Activated naive CD8-positive, alpha-beta T cell treated with anti-CD3 and anti-CD28 coated beads, Interleukin-2, amount 50 U/mL, for 24 hours (primary cell): Measurements from ENCODE around the gene CEP63.

Source experiments
- ATAC-seq: fragments of 150-1000 bp; cut with Tn5 transposase; one replicate; pipeline ENCODE4 v1.10.0; 2021
- DNase-seq: peaks from one replicate; pipeline ENCODE4 v3.0.0; 2021
- H3K27ac Mint-ChIP-seq: one replicate; pipeline ENCODE4 v1.8.0; 2021; ENCODE audit warnings: mild to moderate bottlenecking, mixed read lengths
- H3K27me3 Mint-ChIP-seq: one replicate; pipeline ENCODE4 v1.8.0; 2021; ENCODE audit warnings: mixed read lengths
- H3K36me3 Mint-ChIP-seq: one replicate; pipeline ENCODE4 v1.8.0; 2021; ENCODE audit warnings: low read depth, mixed read lengths
- H3K4me1 Mint-ChIP-seq: one replicate; pipeline ENCODE4 v1.8.0; 2021; ENCODE audit warnings: mixed read lengths
- H3K4me3 Mint-ChIP-seq: one replicate; pipeline ENCODE4 v1.8.0; 2021; ENCODE audit warnings: mild to moderate bottlenecking, moderate library complexity, mixed read lengths
- H3K9me3 Mint-ChIP-seq: one replicate; pipeline ENCODE4 v1.8.0; 2021; ENCODE audit warnings: mixed read lengths

CEP63 gene

DNA sequence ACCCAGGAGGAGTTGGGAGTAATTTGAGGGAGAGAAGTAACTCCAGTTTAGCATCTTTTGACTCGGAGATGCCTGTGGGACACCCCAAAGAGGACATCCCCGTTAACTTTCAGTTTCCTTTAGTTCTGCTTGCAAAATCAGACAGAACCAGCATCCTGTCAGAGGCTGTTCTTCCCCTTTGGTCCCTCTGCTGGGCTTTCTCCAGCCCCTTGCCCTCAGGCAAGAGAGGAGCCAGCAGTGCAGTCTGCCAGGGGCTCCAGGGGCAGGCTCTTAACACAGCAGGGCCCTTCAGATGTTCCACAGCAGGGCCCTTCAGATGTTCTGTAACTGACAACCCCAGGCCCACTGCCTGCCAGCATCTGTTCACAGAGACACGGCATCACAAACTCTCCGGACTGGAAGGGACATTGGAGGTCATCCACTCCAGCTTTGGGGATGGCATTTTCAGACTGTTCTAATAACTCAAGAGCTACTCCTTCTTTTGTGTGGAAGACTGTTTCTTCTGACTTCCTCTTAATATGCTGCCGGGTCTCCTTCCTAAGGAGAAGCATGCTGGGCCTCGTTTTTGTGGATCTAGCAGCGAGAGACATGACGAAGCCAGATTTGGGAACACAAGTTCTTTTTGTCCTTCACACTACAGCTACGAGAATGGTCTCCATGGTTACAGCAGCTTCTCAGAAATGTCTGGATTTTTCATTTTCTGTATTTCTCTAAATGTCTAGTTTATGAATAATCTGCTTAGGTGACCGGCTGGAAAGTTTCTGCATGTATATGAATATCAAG, 113.1 kb downstream of the CEP63 start:
- Mint-ChIP-seq H3K9me3 (no peaks in the 10 kb centered on the region), H3K27ac (no peak overlapping the region), H3K4me3 (no peak overlapping the region), H3K36me3 (no peaks in the 10 kb centered on the region), H3K4me1 (no peaks in the 10 kb centered on the region), H3K27me3 (peaks cover 8% of the 10 kb centered on the region)
- DNase-seq (no peak), ATAC-seq (no peak)

DNA sequence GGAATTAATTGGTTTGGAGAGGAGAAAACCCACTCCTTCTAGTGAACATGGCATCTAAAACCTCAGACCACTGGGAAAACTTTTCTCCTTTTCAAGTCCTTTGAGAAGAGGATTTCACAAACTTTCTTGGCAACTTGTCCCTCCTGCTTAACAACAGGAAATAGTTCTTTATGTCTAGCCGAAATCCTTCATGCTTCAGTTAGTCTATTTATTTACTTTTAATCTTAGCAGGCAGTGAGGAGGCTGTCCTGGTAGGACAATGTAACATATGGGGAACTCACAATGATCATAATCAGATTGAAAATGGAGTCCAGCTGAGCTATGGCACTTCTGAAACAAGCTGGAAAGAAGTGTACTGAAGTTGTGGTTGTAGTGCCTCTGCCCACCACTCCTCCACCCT, 114.3 kb downstream of the CEP63 start:
- H3K9me3 Mint-ChIP-seq, result no peaks in the 10 kb centered on the region
- H3K4me3 Mint-ChIP-seq, result no peak overlapping the region
- ATAC-seq (no peak), DNase-seq (no peak)
- H3K27ac Mint-ChIP-seq, result no peak overlapping the region
- H3K27me3 Mint-ChIP-seq, result peaks cover 8% of the 10 kb centered on the region
- no peaks in the 10 kb centered on the region for H3K36me3 Mint-ChIP-seq
- no peaks in the 10 kb centered on the region for H3K4me1 Mint-ChIP-seq

DNA sequence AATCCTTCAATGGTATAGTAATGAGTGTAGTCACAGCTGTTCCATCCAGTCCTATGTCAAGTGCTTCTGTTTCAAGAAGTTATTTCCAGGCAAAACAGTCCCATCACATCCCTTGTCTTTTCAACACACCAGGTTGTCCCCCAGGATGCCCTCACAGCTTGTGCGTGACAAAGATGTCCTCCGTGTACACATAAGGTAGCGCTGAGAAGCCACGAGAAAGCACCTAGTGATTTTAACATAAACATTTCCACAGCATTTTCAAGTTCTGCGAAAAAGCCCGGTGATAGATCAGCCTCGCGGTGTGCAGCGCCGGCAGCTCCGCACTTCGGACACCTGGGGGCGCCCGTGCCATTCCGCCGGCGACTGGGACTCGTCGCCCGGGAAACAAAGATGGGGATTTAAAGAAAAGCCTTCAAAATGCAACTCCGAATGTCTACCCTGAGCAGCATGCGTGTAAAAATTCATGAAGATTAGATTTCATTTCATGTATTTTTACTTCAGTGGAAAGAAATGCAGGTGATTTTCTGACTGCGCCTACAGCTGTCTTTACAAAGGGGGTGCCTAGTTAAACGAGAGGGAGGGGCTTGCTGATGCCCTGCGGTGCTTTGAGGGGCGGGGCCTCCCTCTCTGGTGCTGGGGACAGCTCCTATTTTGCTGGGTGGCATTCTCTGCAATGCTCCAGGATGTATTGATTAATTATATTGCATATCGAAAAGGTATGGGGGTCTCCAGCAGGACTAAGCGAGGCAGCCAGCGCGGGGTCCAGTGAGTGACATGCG, 115.0 kb downstream of the CEP63 start:
- no peak overlapping the region for H3K4me3 Mint-ChIP-seq
- no peaks in the 10 kb centered on the region for H3K4me1 Mint-ChIP-seq
- DNase-seq (peak; percentile 75), ATAC-seq (peak; percentile 67)
- H3K36me3 Mint-ChIP-seq, result no peaks in the 10 kb centered on the region
- peaks cover 11% of the 10 kb centered on the region for H3K27me3 Mint-ChIP-seq
- no peak overlapping the region for H3K27ac Mint-ChIP-seq
- no peaks in the 10 kb centered on the region for H3K9me3 Mint-ChIP-seq

DNA sequence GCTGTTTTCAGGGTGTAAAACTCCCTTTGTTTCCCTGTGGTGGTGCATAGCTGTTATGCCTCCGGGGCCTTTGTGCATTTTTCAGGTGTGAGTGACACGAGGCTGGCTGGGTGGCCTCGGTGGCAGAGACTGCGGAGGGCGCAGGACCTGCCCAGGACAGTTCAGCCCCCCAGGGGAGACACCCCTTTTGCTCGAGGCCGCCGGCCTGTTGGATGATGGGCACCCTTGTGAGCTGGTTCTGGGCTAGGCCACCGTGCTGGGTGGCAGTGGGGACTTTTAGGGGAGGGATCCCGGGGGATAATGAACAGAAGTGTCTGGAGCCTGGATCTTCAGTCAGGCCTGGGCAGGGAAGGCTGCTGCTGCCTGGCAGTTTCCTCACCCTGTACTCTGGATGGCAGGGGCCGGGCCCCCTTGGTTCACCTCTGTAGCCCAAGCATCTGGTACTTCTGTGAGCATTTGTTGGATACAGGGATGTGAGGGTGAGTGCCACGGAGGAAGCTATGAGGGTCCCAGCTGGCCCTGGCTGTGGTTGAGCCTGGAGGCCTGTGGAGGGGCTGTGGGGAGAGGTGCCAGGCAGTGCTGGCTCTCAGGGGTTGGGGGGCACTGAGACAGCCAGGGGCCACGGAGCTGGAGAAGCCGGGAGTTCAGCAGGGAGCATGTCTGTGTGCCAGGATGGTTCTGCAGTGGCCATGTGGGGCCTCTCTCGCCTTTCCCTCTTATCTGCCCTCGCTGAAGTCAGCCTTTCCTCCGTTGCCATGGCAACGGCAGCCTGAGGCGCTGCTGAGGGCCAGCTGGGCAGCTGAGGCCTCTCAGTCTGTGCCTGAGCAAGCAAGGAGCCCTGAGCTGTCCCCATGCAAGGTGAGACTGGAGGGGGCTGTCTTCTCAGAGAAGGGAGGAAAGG, 115.9 kb downstream of the CEP63 start:
- H3K9me3 Mint-ChIP-seq, result no peaks in the 10 kb centered on the region
- no peak for DNase-seq
- H3K36me3 Mint-ChIP-seq, result no peaks in the 10 kb centered on the region
- no peak overlapping the region for H3K27ac Mint-ChIP-seq
- ATAC-seq, result no peak
- no peaks in the 10 kb centered on the region for H3K4me1 Mint-ChIP-seq
- peaks cover 11% of the 10 kb centered on the region for H3K27me3 Mint-ChIP-seq
- no peak overlapping the region for H3K4me3 Mint-ChIP-seq

DNA sequence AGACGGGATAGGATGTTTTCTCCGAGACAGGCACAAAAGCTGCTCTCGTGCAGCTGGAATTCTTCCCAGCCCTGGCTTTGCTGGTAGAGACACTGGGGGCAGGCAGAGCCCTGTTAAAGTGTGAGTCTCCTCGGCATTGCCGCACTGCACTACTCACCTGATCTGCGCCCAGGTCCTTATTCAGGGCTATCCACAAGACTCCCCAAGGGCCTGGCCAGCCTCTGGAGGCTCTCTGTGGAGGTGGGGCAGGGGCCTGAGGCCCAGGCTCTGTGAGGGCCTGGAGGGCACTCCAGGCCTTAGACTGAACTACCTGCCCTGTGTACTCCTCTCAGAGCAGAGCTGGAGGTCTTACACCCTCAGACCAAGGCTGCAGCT, 116.6 kb downstream of the CEP63 start:
- H3K9me3 Mint-ChIP-seq, result no peaks in the 10 kb centered on the region
- H3K27ac Mint-ChIP-seq, result no peak overlapping the region
- no peaks in the 10 kb centered on the region for H3K4me1 Mint-ChIP-seq
- ATAC-seq (no peak), DNase-seq (no peak)
- H3K27me3 Mint-ChIP-seq, result peaks cover 11% of the 10 kb centered on the region
- H3K36me3 Mint-ChIP-seq, result no peaks in the 10 kb centered on the region
- no peak overlapping the region for H3K4me3 Mint-ChIP-seq

DNA sequence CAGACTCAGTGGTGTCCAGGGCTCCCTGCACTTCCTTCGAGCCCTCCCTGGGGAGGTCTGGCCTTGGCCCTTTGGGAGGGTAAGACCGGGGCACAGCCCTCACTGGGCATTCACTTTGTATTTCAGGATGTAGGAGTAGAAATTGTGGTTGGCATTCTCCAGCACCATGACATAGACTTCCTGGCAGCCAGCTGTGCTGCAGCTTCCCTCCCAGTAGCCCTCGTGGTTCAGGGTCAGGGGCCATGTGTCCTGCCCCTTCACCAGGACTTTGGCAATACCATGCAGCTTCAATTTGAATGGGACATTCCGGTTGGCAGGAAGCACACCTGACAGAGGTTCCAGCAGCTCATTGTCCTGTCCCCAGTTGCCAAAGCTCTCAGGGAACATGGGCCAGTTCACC, 117.6 kb downstream of the CEP63 start:
- Mint-ChIP-seq H3K27ac (no peak overlapping the region), H3K4me1 (no peaks in the 10 kb centered on the region), H3K4me3 (no peak overlapping the region), H3K27me3 (peaks cover 11% of the 10 kb centered on the region), H3K9me3 (no peaks in the 10 kb centered on the region), H3K36me3 (no peaks in the 10 kb centered on the region)
- DNase-seq, result no peak
- no peak for ATAC-seq

DNA sequence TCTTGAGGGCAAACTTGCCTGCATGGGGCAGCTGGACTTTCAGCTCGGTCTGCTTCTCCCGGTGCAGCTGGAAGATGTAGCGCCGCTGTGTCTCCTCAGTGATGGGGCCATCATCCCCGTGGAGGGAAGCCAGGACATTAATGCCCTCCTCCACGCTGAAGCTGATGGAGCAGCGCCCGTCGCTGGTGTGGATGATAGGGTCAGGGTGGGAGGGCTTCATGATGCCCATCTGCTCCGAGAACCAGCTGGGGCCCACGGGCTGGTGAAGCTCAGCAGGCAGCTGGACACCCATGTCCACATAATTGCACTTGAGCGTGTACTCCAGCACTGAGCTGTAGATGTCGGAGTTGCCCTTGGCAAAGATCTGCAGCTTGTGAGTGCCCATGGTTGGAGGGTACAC, 118.1 kb downstream of the CEP63 start:
- Mint-ChIP-seq H3K4me3 (no peak overlapping the region), H3K4me1 (no peaks in the 10 kb centered on the region), H3K27me3 (peaks cover 11% of the 10 kb centered on the region), H3K9me3 (no peaks in the 10 kb centered on the region), H3K36me3 (no peaks in the 10 kb centered on the region), H3K27ac (no peak overlapping the region)
- ATAC-seq (no peak), DNase-seq (no peak)

DNA sequence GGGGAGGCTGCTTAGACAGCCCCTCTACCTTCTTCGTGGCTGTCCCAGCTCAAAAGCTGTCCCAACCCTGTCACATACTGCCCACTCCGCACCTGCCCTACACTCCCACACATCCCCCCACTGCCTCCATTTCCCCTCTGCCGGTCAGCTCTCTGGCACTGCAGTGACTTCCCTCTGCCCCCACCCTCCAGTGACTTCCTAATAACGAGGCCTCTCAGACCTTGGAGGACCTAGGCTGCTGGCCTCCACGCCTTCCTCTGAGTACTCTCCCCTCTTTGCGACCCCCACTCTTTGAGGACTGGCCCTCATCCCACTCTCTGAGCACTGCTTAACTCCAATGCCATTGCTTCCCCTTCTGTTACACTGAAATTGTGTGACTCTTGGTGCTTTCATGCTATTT, 119.7 kb downstream of the CEP63 start:
- no peaks in the 10 kb centered on the region for H3K36me3 Mint-ChIP-seq
- H3K4me1 Mint-ChIP-seq, result no peaks in the 10 kb centered on the region
- H3K9me3 Mint-ChIP-seq, result no peaks in the 10 kb centered on the region
- no peak overlapping the region for H3K4me3 Mint-ChIP-seq
- peaks cover 8% of the 10 kb centered on the region for H3K27me3 Mint-ChIP-seq
- ATAC-seq (no peak), DNase-seq (no peak)
- H3K27ac Mint-ChIP-seq, result no peak overlapping the region

DNA sequence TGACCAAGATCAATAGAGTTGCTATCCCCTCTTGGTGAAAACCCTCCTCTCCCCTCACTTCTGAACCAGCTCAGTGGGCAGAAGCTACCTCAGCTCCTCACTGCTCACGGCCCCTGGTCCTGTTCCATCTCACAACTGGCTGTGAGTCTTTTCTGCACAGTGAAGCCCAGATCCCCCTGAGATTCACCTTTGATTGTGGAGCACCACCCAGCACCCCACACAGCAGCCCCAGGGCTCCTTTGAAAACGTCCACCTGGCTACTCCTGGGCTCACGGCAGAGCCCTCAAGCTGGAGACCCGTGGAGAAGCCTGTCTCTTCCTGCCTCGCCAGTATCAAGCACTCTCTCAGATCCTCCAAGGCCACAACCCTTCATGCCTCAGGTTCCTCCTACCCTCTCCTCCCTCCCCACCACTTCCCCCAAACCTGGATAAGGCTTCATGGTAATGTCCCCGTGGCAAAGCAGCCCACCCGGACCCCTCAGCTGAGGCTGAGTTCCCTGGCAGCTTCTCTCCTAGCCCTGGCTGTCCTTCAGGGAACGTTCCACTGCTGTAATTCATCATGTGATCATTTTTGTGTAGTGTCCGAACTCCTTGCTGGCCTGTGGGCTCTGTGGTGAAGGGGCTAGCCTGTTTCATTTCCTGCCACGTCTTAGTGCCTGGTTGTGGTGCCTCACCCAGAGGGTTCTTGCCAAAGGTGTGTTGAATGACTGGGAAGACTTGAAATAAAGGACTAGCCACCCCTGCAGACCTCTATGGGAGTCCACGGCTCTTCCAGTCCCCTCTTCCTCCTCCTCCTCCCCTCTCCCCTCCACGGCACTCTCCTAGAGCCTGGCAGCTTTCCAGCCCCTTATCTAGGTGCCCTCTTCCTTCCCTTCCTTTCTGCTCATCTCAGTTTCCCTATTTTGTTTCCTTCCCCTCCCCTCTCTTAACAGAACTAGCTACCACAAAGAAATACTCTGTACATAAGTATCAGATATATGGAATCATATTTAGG, 120.5 kb downstream of the CEP63 start:
- no peak for DNase-seq

DNA sequence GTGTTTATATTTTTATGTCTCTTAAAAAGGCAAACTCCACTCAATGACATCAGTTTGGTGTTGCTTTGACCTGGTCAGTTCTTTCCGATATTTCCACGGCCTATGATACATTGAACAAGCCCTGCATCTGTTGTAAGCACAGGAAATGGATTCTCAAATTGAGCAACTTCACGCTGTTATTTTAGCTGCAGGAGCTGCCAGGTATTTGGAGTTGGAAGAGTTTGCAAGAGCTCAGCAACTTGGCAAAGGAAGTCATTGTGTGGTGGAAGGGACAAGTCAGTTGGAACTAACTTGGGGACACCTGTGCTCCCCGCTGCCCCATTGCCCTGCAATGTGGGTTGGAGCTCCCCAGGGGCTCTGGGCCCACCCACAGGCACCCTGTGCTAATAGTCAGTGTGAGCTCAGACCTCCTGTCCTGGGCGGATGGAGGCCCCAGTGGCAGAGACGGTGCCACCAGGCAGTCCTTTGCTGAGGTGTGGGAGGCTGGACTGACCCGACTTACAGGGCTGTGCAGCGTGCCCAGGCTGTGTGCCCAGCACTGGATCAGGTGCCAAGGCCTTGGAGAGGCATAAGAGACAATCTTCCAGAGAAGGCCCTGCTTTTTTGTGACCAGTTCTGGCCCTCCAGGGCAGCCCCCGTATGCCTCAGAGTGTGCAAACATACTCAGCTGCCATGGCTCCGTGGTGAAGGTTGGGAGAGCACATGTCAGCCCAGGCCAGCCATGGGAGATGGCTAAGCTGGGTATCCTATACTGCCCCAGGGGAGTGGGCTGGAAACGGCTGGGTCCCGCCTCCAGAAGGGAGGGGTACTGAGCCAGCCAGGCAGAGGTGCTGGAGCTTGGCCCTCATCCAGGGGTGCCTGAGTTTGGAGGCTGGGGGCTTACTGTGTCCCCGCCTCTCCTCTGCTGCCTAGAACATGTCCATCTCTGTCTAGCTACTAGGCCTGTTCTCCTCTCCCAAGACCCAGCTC, 121.5 kb downstream of the CEP63 start:
- peaks cover 4% of the 10 kb centered on the region for H3K27me3 Mint-ChIP-seq
- no peak for ATAC-seq
- no peaks in the 10 kb centered on the region for H3K4me1 Mint-ChIP-seq
- no peak overlapping the region for H3K27ac Mint-ChIP-seq
- DNase-seq, result no peak
- H3K9me3 Mint-ChIP-seq, result no peaks in the 10 kb centered on the region
- no peaks in the 10 kb centered on the region for H3K36me3 Mint-ChIP-seq
- no peak overlapping the region for H3K4me3 Mint-ChIP-seq

More for the DNA sequence above, 120.5 kb downstream of the CEP63 start:
- H3K27ac Mint-ChIP-seq, result no peak overlapping the region
- H3K9me3 Mint-ChIP-seq, result no peaks in the 10 kb centered on the region
- H3K36me3 Mint-ChIP-seq, result no peaks in the 10 kb centered on the region
- no peak for ATAC-seq
- peaks cover 4% of the 10 kb centered on the region for H3K27me3 Mint-ChIP-seq
- H3K4me1 Mint-ChIP-seq, result no peaks in the 10 kb centered on the region
- no peak overlapping the region for H3K4me3 Mint-ChIP-seq

DNA sequence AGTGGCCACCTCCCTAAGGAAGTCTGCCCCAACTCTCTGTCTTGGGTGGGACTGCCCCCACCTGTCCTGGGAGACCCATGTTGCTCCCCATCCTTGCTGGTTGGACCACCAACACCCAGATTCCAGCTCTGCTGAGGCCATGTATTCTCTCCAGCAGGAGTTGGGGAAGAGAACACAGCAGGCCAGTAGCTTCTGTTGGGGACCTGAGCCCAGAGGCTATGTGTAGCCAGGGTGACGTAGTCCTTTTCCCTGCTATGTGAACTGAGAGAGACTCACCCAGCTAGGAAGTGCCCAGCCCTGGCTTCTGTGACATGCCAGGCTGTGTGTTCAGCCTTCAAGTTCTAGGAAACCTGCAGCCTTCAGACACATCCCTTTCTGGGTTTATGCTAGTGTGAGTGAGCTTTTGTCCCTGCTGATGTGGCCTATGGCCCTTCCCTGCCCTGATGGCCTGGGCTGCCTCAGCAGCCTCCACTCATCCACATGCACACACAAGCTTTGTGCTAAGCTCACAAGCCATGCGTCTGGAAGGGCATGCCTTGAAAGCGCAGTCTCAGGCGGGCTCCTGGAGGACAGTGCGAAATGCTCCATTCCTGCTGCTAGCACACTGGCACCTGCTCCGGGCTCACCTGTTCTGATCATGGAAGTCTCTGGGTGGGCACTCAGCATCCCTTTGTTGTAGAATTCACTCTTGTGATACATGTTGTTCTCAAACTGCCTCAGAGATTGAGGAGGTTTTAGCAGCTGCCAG, 122.3 kb downstream of the CEP63 start:
- no peak overlapping the region for H3K4me3 Mint-ChIP-seq
- DNase-seq, result no peak
- ATAC-seq, result no peak
- peaks cover 4% of the 10 kb centered on the region for H3K27me3 Mint-ChIP-seq
- H3K4me1 Mint-ChIP-seq, result no peaks in the 10 kb centered on the region
- no peaks in the 10 kb centered on the region for H3K36me3 Mint-ChIP-seq
- no peaks in the 10 kb centered on the region for H3K9me3 Mint-ChIP-seq
- no peak overlapping the region for H3K27ac Mint-ChIP-seq

DNA sequence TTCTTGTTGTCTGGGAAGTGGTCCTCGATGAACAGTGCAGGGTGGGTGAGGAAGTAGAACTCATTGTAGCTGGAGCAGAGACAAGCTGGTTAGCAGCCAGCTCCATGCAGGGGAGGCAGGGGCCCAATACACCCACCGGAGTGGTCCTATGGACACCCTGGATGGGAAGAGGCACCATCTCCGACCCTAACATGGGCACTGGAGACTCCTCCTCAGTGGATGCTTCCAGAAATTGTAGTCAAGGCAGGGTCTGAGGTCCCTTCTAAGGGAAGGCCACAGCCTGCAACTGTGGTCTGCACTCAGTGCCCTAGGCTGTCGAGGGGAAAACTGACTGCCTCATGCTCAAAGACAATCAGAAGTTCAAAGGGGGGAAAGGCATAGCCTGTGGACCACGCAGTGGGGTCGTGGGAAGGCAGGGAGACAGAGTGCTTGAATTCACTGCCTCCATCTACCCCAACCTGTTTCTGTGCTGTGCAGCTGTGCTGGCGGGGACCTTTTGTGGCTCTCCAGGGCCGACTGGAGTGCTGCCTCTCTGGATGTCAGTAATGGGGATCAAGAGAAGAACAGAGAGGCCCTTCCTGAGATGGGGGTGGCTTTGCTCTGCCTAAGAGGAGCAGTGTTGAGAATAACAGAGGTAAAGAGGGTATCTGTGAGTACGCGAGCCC, 123.0 kb downstream of the CEP63 start:
- H3K27ac Mint-ChIP-seq, result no peak overlapping the region
- H3K27me3 Mint-ChIP-seq, result peaks cover 4% of the 10 kb centered on the region
- ATAC-seq (no peak), DNase-seq (no peak)
- no peaks in the 10 kb centered on the region for H3K9me3 Mint-ChIP-seq
- H3K4me1 Mint-ChIP-seq, result no peaks in the 10 kb centered on the region
- no peaks in the 10 kb centered on the region for H3K36me3 Mint-ChIP-seq
- no peak overlapping the region for H3K4me3 Mint-ChIP-seq
